DLD1 (cell line): ENCODE results near the gene OFD1.

Experiments used
- in situ Hi-C: cut with HindIII; loops from 2 replicates; pipeline ENCODE4 v1.10.0; 2017; ENCODE audit warnings: low sequenced_read_pairs

OFD1 gene

DNA sequence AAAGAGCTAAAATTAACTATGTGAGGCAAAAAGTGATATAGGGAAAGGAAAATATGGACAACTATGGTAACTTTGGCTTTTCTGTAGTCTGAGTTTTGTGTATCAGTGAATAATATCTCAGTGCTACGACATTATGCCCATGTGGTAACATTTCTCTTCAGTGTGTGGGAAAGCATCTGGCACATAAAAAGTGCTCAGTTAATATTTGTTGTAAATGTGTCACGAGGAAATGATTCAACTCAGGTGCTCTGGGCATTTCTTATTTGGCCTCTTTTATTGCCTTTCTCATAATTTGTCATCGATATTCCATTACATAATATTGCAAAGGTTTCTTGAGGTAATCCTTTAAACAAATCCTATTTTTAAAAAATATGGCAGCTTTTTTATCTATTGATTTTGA, 17.6 kb downstream of the OFD1 start:
- in situ Hi-C loops: no loop called here

- in situ Hi-C loops: no loop called here
Measured at GRCh38 chrX:13752646-13753045, 18.1 kb downstream of the OFD1 start.

DNA sequence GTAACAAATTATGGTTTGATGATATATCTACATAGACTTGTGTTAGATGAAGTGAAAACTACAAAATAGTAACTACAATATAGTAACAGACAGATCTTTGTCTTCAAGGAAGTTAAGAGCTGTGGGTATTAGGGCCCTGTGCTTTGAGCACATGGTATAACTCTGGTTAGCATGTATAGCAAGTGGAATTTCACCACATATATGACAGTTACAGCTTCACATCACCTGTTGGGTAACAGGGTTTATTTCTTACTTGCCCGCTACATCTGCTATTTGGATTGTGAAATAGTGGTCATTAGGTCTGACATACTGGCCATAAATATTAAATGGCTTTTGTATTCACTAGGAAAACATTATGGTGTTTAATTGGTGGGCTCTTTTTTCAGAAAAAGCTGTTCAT, 20.2 kb downstream of the OFD1 start:
- in situ Hi-C loops: no loop called here

DNA sequence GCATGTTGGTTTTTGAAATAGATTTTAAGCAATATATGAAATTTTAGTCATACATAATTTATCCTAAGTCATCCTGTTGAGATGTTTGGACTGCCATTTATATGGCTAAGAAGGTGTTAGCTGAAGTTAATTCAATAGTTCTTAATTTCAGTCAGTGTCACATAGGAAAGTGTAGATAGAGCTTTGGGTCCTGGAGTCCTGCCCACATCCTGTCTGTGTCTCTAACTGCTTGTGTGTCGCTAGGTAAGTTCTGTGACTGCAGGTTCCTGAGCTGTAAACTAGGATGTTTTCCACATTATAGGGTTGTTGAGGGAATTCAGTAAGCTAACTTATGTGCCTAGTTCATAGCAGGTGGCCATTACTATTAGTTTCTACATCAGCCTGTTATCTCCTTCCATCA, 20.7 kb downstream of the OFD1 start:
- in situ Hi-C loops: no loop called here

- in situ Hi-C loops: no loop called here
Measured at GRCh38 chrX:13756381-13756780, 21.8 kb downstream of the OFD1 start.

- in situ Hi-C loops: no loop called here
Measured at GRCh38 chrX:13759152-13759718, 24.7 kb downstream of the OFD1 start.

DNA sequence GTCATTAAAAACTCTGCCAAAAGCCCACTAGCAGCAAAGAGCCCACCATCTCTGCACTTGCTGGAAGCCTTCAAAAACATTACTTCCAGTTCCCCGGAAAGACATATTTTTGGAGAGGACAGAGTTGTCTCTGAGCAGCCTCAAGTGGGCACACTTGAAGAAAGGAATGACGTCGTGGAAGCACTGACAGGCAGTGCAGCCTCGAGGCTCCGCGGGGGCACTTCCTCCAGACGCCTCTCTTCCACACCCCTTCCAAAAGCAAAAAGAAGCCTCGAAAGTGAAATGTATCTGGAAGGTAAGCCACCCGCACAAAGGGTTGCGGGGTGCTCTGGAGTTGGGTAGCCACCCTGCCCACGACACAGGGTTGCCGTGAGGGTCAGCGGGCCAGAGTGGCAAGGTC, 25.9 kb downstream of the OFD1 start:
- in situ Hi-C loops: no loop called here

- in situ Hi-C loops: no loop called here
Measured at GRCh38 chrX:13761606-13762414, 27.3 kb downstream of the OFD1 start.

GRCh38 chrX:13763489-13763888, 28.9 kb downstream of the OFD1 start:
- in situ Hi-C loops: no loop called here

DNA sequence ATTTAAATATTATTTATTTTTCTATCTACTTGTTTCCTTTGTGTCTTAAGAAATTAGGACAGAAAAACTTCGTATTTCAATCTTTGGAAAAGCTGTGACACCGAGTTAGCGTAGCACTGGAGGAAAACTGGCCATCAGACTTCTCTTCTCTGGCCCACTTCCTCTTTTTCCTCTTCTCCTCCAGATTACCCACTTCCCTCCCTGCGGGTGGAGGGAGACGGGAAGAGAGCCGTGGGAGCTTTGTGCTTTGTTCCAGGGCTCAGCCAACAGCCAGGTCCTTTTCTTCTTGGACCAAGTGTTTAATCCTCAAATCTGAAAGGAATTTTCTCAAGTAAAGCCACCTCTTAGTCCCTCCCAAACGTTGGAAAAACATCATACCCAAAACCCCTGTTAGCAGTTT, 29.7 kb downstream of the OFD1 start:
- in situ Hi-C loops: no loop called here

DNA sequence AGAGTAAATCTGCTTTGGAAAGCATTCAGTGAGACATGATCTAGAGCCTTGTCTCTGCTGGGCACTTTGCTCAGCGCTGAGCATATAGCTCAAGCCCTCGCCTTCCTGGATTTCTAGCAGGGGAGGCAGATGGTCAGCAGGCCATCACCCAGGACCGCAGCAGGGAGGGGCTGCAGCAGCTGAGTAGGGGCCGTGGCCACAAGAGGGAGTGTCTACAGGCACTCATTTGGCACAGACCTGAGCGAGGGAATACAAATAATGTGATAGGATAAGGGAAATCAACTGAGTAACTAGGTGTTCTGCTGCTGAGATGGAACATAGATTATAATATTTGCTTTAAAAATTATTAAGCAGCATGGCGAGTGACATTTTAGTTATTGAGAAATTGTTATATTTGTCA, 30.2 kb downstream of the OFD1 start:
- in situ Hi-C loops: no loop called here

DNA sequence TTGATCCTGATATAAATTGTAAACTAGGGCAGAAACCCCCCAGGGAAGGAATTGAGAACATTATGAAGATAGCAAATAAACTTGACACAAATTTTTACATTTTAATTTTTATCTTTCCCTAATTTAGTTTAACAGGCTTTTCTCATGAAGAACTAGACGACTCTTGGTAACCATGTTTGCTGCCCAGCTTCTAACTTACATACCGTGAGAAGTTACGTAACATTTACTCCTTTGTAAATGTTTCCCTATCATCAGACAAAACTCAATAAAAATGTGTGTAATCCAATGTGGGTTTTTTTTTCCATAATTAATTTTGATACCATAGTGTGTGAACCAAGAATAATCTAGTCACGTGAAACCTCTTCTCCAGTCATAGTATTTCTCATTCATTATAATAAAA, 34.4 kb downstream of the OFD1 start:
- in situ Hi-C loops: no loop called here

DNA sequence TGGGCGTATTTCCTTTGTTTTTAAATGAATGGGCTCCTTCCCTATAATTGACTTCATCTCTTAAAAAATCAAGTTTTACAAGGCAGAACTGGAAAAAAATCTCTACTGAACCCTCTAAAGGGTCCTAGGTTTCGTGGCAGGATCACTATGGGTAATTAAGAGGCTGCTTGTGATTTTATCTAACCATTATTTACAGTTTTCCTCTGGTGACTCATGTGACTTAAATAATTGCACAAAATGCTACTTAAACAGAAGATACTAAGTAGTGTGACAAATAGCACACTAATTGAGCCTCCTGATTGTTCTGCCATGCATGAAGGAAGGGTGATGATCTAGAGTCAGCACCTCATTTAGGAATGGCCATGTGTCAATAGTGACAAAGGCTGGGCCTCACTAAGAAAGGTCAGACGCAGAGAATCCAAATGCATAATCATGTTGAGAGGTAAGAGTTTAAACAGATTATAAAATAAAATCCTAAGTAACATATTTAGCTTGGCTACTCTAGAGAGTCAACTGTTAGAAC, 35.5 kb downstream of the OFD1 start:
- in situ Hi-C loops: no loop called here

DNA sequence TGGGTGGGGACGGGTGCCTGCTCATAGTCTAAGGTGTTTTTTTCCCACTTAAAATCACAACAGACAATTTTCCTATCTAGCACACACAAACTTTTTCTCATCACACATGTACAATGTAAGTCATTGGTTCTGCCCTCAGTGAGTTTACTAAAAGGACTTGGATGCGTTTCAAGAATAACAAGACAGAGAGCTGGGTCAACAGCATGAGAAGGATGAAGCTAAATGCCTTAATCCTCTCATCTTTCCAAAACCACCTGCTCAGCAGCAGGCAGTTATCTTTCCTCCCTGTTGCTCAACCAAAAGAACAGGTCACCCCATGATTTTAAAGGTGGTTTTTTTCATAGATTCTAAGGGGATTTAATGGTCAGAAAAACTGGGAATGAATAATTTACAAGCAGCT, 40.1 kb downstream of the OFD1 start:
- in situ Hi-C loops: no loop called here

- in situ Hi-C loops: no loop called here
Measured at GRCh38 chrX:13775837-13776236, 41.3 kb downstream of the OFD1 start.

- in situ Hi-C loops: no loop called here
Measured at GRCh38 chrX:13776387-13776786, 41.8 kb downstream of the OFD1 start.

GRCh38 chrX:13778916-13779315, 44.4 kb downstream of the OFD1 start:
- in situ Hi-C loops: no loop called here

GRCh38 chrX:13780868-13781427, 46.4 kb downstream of the OFD1 start:
- in situ Hi-C loops: no loop called here

- in situ Hi-C loops: no loop called here
Measured at GRCh38 chrX:13786048-13786447, 51.5 kb downstream of the OFD1 start.

DNA sequence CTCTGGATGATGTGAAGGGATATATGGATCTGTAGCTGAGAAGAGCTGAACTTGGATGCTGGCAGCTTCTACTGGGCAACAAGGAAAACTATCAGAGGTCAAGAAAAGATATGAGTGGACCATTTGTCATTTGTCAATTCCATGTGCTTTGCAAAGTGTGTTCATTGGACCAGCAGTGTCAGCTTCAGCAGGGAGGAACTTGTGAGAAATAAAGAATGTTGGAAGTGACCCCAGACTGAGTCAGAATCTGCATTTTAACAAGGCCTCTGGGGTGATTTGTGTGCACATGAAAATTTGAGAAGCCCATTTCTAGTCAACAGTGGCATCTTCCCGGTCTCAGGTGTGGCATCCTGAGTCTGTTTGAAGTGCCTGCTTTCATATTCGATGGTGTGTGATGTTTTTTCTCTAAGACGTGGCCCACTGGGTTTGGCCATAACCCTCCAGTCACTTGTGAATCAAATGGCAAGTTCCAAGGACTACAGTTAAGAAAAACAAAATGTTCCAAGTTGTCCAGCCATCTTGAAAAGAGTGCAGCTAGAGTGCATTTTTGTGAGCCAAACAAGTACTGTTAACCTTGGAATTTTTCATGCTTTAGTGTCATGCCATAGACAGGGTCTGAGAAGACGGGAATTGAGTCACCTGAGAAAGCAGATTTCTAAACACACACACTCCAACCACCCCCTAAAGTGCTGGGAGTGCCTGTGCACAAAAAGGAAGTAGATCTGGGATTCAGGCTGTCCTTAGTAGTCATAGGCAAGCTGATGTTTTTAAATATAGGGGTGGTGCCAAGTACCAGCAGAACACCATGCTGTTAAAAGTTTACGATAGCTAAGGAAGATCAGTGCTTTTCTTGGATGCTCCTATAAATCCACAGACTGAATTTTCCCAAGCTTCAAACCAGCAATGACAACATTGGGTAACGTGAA, 55.9 kb downstream of the OFD1 start:
- in situ Hi-C loops: no loop called here

- in situ Hi-C loops: no loop called here
Measured at GRCh38 chrX:13791145-13791544, 56.6 kb downstream of the OFD1 start.
